Hepatocyte (in vitro differentiated cells): Measurements from ENCODE around the gene MXD3.

Experiments
- EZH2phosphoT487 ChIP-seq: fragments of 200-600 bp; sonication (generic); IDR thresholded peaks from one replicate; pipeline ENCODE4 v1.6.1; 2018; ENCODE audit warnings: antibody characterized with exemption, mild to moderate bottlenecking, low read depth, moderate library complexity; ENCODE audit not compliant: unreplicated experiment, severe bottlenecking
- TF ChIP-seq, protein P1 (sequence below): fragments of 200-600 bp; sonication (generic); IDR thresholded peaks from 2 replicates; pipeline ENCODE4 v1.5.1; 2016; ENCODE audit warnings: antibody characterized with exemption, mild to moderate bottlenecking; ENCODE audit not compliant: poor library complexity

DNA sequence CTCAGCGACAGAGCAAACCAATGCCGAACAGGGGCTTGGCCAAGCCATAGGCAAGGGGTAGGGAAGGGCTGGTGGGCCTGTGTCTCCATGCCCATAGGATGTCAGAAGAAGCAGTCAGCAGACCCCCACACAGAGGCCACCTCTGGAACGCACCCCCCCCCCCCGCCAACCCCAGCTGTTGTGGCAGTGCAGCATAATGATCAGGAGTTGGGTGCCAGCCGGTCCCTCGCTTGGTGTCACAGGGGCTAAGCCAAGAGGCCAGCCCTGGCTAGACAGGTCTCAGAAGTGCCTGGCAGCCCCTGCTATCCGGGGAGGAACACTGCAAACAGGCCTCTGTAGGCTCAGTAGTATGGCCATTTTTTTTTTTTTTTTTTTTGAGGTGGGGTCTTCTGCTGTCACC is 3.7 kb upstream of the MXD3 start:
- TF ChIP-seq, protein P1, sequence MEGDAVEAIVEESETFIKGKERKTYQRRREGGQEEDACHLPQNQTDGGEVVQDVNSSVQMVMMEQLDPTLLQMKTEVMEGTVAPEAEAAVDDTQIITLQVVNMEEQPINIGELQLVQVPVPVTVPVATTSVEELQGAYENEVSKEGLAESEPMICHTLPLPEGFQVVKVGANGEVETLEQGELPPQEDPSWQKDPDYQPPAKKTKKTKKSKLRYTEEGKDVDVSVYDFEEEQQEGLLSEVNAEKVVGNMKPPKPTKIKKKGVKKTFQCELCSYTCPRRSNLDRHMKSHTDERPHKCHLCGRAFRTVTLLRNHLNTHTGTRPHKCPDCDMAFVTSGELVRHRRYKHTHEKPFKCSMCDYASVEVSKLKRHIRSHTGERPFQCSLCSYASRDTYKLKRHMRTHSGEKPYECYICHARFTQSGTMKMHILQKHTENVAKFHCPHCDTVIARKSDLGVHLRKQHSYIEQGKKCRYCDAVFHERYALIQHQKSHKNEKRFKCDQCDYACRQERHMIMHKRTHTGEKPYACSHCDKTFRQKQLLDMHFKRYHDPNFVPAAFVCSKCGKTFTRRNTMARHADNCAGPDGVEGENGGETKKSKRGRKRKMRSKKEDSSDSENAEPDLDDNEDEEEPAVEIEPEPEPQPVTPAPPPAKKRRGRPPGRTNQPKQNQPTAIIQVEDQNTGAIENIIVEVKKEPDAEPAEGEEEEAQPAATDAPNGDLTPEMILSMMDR = no peak
- no peak for TF ChIP-seq EZH2phosphoT487
